SKM-1 treated with dmso at 0.1 percent for 144 hours (cell line): Measurements from ENCODE around the gene C4orf51.
"Not testable (repeated sequence)": the region's sequence is repeated elsewhere in the genome, so short reads cannot be mapped to it uniquely, and the experiment has no call there.

ENCODE experiments used
- DNase-seq: peaks from one replicate; lab custom pipeline; 2025; ENCODE audit not compliant: unreplicated experiment; lab: John Stamatoyannopoulos, UW

C4orf51 gene

GRCh38 chr4:145679991-145680455 lies at the start of gene C4orf51:
TSS of gene C4orf51 (plus strand) at chr4:145680146. CDS start at chr4:145680204, 58 bp downstream.
- no peak for DNase-seq

- DNase-seq = no peak
Measured at GRCh38 chr4:145635117-145635516, 44.8 kb upstream of the C4orf51 start.

- DNase-seq = no peak
Measured at GRCh38 chr4:145635630-145636029, 44.3 kb upstream of the C4orf51 start.

- no peak for DNase-seq
Measured at GRCh38 chr4:145639186-145639698, 40.7 kb upstream of the C4orf51 start.

- DNase-seq = not testable (repeated sequence)
Measured at GRCh38 chr4:145640236-145640635, 39.7 kb upstream of the C4orf51 start.

- no peak for DNase-seq
Measured at GRCh38 chr4:145643295-145643694, 36.7 kb upstream of the C4orf51 start.

- no peak for DNase-seq
Measured at GRCh38 chr4:145644699-145645098, 35.2 kb upstream of the C4orf51 start.

GRCh38 chr4:145656156-145656555 lies 23.8 kb upstream of the C4orf51 start:
- no peak for DNase-seq

- DNase-seq = no peak
Measured at GRCh38 chr4:145660064-145660463, 19.9 kb upstream of the C4orf51 start.

- no peak for DNase-seq
Measured at GRCh38 chr4:145663194-145663593, 16.8 kb upstream of the C4orf51 start.

- DNase-seq = no peak
Measured at GRCh38 chr4:145665773-145666172, 14.2 kb upstream of the C4orf51 start.

GRCh38 chr4:145670422-145670821 lies 9.5 kb upstream of the C4orf51 start:
- no peak for DNase-seq

GRCh38 chr4:145679520-145679919 lies 426 bp upstream of the C4orf51 start:
- no peak for DNase-seq

GRCh38 chr4:145680902-145681301 lies 956 bp downstream of the C4orf51 start:
- DNase-seq = no peak

- no peak for DNase-seq
Measured at GRCh38 chr4:145681518-145681917, 1.6 kb downstream of the C4orf51 start.

GRCh38 chr4:145681956-145682355 lies 2.0 kb downstream of the C4orf51 start:
- no peak for DNase-seq

GRCh38 chr4:145686991-145687390 lies 7.0 kb downstream of the C4orf51 start:
- DNase-seq = no peak

- no peak for DNase-seq
Measured at GRCh38 chr4:145690610-145691009, 10.7 kb downstream of the C4orf51 start.

GRCh38 chr4:145691416-145691815 lies 11.5 kb downstream of the C4orf51 start:
- DNase-seq = not testable (repeated sequence)

GRCh38 chr4:145694929-145695328 lies 15.0 kb downstream of the C4orf51 start:
- no peak for DNase-seq

- DNase-seq = no peak
Measured at GRCh38 chr4:145697332-145697731, 17.4 kb downstream of the C4orf51 start.

- DNase-seq = no peak
Measured at GRCh38 chr4:145698507-145698906, 18.6 kb downstream of the C4orf51 start.

- no peak for DNase-seq
Measured at GRCh38 chr4:145703850-145704497, 24.0 kb downstream of the C4orf51 start.
